HG02610 (cell line): ENCODE measurements around the gene ASB13.

Source experiments
- ATAC-seq: cut with Tn5 transposase; IDR thresholded peaks from one replicate; pipeline ENCODE4 v1.9.1; 2021; ENCODE audit warnings: mild to moderate bottlenecking, moderate library complexity; ENCODE audit not compliant: unreplicated experiment

ASB13 gene

DNA sequence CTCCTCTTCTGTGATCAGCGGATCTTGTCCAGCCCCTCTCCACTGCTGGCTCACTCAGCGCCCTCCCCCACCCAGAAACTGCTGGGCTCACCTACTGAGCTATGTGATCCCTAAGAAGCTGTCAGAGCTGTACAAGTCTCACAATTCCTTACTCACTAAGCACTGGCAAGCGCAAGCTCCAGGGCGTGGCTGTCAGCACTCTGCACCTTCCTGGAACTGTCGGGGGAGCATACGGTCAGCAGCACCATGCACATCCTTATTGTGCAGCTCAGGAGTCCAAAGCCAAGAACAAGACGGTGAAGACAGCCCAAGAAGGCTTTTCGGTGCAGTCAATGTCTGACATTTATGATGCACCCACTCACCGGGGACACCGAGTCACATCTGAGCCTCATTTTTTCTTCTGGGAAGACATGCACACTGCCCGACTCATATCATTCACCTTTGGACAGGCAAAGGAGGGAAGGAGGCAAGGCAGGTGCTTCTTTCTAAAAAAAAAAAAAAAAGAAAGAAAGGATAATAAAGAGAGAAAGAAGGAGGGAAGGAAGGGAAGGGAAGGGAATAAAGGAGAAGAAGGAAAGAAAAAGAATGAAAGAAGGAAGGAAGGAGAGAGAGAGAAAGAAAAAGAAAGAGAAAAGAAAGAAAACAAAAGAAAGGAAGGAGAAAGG lies 56.3 kb downstream of the ASB13 start:
- ATAC-seq = no peak

DNA sequence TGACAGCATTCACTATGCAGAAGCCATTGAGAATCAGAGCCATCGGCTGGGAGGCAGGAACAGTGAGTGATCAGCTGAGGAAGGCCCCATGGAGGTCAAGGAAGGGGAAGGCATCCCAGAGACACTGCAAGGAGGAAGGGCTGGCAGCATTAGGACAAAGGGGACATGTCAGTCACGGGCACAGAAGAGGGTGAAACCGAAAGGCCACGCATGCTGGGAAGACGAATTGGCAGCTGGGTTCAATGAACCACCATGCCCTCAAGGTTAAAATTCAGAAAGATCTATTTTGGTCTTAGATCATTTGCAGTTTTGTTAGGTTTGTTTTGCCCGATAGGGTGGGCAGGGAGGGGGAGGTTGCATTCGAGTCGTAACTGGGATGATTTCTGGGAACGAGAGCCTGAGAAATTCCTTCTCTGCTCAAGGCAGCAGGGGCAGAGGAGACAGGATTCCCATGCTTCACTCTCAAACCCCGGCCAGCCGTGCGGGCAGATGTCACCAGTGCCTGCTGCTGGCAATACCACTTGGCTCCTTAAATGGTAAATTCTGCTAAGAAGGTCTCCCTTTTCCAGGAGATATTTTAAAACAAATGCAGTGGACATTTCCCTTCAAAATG lies 57.7 kb downstream of the ASB13 start:
- no peak for ATAC-seq

DNA sequence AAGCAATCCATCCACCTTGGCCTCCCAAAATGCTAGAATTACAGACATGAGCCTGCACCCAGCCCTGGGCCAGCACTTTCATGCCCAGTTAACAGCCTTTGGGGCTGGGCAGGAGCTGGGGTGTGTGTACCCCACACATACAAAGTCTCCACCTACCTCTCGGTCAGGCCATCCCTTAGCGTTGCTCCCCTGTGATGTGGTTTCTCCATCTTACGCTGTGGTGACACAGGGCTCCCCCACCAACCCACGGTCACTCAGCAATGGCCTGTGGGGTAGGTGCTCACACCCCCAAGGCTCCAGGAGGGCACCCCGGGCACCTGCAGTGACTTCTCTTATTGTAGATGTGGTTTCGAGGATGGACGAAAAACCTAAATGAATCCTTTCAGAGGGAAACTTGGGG lies 58.8 kb downstream of the ASB13 start:
- no peak for ATAC-seq

DNA sequence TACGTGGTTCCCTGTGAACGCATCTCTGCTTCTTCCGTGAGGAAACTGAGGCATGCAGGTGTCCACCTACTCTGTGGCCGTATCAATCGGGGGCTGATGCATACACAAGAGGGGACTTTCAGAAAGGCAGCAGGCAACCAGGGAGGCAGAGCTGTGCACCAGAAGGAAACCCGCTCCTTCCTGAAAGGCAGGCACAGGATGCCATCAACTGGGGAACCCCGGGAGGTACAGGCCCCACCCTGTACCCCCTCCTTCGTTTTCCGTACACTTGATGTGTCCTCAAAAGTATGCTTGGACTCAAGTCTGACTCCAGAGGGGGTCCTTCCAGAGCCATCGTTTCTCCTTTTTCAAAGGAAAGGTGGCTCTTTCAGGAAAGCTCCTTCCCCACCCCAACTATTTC lies 59.5 kb downstream of the ASB13 start:
- ATAC-seq = no peak

DNA sequence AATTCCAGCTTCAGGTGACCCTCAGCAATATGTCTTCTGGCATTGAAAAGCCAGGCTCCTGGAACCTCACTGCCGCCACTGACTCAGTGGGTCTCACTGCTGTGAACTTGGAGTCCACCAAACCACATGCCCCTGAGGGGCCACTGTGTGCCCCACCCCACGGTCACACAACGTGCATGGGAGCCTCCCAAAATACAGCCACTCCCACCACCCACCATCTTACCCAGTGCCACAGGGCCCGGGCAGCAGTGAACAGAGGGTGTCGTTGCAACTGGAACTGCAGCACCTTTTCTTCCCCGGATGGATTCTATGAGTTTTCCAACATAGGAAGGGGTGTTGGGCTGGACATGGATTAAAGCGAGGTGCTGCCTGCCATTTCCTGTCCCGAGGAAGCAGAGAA lies 60.1 kb downstream of the ASB13 start:
- ATAC-seq = no peak

DNA sequence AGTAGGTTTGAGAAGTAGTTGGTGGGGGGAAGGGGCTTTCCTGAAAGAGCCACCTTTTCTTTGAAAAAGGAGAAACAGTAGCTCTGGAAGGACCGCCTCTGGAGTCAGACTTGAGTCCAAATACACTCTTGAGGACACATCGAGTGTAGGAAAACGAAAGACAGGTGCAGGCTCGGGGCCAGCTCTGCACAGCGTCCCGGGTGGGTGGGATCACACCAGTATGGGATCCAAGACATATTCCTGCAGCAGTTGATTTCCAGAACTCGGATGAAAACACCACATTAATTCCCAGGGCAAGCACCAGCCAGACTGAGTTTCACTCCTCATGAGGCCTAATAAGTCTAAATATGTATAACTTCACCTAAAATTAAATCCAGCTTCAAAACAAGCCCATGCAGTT lies 61.4 kb downstream of the ASB13 start:
- no peak for ATAC-seq

DNA sequence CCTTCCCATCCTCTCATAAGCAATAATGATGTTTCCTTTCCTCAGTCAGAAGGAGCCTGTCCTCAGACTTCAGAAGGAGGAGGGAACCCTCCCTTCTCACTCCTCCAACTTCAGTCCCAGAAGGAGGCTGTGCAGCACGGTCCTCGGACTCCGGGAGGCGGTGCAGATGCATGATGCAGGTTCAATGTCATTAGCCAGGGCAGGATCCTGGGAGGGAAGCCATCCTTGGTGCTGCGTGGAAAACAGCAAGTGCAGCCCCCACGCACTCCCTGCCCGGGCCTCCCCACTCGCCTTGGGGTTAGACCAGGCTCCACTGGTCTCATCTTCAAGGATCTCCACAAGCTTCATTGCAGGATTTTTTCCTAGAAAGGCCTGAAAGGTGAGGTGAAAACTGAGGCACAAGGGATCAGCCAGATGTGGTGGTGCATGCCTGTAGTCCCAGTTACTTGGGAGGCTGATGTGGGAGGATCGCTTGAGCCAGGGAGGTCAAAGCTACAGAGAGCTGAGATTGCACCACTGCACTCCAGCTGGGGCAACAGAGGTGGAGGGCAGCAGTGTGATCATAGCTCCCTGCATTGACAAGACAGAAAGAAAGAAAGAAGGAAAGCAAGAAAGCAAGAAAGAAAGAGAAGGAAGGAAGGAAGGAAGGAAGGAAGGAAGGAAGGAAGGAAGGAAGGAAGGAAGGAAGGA lies 62.0 kb downstream of the ASB13 start:
- no peak for ATAC-seq

DNA sequence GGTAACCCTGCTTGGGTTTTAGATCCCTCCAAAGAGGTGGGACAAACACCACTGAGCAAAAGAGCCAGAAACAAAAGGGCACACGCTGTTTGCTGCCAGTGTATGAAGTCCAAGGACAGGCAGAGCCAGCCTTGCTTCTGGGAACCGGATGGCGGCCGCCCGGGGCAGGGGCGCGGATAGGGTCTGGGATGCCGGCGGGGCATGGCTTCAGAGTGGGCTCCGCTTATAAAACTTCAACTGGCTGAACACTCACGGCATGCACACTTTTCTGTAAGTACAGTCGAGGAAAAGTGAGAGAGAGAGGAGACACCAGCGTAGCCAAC lies 62.6 kb downstream of the ASB13 start:
- no peak for ATAC-seq

DNA sequence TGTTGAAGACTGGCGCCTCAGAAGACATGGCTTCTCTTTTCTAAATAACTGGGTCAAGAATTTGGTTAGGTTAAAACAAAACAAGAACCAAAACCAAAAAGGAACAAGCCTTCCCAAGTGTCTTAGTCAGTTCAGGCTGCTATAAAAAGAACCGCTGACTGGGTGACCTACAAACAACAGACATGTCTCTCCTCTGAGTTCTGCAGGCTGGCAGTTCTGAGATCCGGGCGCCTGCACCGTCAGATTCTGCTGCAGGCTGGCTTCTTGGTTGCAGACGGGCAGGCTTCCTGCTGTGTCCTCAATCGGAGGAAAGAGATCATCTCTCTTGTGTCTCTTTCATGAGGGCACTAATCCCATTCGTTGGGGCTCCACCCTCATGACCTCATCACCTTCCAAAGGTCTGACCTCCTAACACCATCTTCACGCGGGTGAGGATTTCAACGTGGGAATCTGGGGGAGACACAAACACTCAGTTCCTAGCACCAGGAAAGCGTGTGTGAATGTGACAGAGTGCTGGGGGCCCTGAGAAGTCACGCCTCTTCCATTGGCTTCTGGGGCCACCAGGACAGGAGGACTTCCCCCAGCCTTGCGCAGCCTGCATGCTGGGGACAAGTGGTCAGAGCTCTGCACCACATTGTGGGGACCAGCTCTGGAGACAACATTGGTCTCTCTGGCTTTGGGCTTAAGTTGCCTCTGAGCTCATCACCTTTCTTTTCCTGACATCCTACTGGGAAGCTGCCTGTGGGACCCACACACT lies 63.1 kb downstream of the ASB13 start:
- ATAC-seq = no peak

DNA sequence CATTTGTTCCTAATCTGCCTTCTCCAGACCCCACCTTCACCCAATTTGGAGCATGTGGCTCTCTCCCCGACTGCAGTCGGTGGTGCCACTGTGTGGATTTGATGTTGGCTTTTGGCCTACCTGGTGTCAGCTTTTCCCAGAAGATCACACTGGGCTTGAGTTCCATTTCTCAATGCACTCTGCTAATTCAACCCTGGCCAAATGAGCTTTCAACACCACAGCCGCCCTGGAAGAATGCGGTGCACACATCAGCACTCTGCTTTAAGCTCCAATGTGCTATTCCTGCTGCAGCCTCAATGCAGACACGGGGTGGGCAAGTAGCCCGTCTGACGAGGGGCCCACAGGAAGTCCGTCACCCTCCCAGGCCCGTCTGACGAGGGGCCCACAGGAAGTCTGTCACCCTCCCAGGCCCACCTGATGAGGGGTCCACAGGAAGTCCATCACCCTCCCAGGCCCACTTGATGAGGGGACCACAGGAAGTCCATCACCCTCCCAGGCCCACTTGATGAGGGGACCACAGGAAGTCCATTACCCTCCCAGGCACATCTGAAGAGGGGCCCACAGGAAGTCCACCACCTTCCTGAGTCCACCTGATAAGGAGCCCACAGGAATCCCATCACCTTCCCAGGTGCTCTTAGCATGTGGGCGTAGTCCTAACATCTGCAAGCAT lies 64.4 kb downstream of the ASB13 start:
- no peak for ATAC-seq

DNA sequence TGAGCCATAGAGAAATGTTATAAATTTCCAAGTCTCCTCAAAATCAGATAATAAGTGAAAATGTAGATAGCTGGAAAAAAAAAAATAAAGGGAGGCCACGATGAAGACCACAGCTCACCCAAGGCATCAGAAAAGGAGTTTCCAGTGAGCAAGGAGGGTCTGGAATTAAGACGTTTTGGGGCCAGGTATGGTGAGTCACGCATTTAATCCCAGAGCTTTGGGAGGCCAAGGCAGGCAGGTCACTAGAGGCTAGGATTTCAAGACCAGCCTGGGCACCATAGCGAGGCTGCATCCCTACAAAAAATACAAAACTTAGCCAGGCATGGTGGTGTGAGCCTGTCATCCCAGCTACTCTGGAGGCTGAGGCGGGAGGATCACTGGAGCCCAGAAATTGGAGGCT lies 65.5 kb downstream of the ASB13 start:
- no peak for ATAC-seq

DNA sequence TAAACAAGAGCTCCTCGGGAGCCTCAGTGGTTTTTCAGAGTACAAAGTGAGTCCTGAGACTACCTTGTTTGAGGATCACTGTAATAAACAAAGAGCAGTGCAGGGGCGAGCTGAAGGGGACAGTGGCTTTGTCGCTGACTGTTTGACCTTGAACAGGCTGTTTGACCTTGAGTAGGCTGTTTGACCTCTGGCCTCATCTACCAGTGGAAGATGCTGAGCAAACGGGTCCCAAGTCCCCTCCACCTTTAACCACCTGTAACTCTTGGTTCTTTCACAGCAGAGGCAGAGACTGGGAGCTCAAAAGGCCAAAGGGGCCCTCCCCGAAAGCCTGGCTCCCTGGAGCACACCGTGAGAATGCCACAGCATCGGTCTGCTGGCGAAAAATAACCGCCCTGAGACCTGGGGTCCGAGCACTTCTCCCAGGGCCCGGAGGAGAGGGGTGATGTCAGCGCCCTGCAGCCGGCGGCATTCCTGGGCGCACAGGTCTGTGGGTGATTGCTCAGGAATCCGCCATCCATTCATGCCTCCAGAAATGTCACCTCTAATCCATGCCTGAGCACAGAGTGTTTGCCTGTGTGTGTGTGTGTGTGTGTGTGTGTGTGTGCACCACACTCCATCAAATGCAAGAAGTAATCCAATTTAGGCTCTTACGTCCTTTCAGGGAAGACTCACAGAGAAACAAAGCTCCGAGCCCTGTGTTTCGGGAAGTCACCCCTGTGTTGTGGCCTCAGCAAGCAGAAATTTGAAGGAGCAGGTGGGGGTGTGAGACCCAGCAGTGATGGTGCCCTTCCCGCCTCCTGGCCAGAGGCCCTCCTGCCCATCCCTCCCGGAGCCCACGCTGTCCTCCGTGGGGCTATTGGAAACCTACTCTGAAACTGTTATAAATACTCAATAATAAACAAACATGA lies 66.5 kb downstream of the ASB13 start:
- ATAC-seq = no peak

DNA sequence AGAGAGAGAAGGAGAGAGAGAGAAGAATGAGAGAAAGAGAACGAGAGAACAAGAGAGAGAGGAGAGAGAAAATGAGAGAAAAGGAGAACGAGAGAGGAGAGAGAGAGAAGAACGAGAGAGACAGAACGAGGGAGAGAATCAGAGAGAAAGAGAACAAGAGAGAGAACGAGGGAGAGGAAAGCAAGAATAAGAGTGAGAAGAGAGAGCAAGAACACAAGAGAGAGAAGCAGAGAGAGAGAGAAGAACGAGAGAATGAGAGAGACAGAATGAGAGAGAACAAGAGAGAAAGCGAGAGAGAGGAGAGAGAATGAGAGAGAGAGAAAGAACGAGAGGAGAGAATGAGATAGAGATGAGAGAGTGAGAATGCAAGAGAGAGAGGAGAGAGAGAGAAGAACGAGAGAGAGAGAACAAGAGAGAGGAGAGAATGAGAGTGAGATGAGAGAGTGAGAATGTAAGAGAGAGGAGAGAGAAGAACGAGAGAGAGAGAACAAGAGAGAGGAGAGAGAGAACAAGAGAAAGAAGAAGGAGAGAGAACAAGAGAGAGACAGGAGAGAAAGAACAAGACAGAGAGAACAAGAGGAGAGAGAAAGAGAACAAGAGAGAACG lies 68.2 kb downstream of the ASB13 start:
- ATAC-seq = no peak

DNA sequence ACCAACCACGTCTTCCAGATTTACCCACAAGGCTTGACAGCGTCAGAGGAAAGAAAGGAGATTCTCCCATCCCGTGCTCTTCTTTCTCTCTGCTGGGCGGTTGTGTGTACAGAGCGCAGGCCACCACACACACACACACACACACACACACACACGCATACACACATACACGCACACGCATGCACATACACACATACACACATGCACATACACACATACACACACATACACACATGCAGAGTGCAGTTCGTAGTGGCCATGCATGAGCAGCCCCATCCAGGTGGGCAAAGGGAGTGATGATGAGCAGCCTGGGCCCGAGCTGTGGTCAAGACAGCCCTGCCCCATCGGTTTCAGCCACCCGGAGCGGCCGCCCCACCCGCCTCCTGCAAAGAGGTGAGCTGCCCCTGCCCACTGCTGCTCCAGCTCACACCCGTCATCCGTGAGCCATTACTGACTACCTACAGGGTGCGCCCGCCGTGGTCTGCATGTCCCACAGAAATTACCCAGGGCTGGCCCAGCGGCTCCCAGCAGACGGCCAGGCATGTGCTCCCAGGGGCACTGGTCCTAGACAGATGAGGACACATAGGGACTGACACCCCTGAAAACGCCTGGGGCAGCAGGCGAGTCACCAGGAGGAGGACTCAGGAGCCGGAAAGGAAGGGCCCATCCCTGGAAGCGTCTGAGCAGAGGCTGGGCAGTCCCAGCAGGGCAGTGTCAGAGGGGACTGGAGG lies 69.6 kb downstream of the ASB13 start:
- ATAC-seq = no peak

DNA sequence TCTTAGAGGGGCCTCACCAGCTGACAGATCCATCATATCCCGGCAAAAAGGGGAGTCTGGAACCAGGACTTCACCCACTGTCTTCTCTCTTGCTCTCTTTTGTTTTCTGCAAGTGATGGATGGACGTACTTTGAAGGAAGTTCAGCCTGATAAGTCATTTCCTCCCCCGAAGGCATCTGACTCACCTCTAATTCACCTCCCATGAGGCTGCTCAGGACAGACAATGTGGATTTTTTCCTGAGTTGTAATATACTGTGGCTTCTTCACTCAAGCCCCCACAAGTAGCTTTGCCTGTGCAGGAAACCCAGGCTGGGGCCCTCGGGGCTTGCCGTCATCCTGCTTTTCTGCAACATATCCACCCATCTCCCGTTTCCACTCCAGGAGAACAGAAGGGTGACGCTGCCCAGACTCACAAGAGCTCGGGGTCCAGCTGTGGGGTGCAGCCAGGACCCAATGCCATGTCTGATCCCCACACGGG lies 70.4 kb downstream of the ASB13 start:
- ATAC-seq = no peak

DNA sequence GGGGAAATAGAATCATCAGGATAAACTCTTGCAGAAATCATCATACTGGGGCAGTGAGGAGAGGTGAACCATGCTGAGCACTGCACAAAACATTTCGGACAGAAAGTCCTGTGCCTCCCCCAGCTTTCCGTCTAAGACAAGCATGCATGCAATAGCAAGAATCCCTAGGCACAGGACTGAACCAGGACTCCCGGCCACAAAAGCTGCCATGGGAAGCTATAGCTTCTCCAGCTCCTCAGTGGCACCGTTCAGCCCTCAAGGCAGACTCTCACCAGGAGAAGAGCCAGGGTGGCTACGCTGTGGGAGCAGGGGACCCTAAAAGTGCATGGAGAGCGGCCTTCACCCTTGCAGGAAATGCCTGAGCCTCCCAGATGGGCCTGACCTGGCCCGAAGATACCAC lies 70.8 kb downstream of the ASB13 start:
- no peak for ATAC-seq

DNA sequence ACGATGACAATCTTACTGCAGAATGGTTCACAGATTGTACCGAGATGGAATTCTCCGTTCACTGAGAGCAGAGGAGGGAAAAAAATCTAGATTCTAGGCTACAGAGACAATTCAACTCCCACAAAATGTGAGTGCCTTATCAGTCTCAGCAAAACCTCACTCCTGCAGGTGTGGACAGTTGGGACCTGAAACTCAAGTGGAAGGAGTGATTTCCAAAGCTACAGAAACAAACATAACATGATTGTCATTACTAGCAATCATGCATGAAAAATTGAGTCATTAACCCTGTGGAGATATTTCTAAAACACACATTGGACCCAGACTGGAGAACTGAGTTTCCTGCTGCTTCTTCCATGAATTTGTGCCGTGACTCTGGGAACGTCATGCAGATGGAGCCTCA lies 71.3 kb downstream of the ASB13 start:
- ATAC-seq = no peak

DNA sequence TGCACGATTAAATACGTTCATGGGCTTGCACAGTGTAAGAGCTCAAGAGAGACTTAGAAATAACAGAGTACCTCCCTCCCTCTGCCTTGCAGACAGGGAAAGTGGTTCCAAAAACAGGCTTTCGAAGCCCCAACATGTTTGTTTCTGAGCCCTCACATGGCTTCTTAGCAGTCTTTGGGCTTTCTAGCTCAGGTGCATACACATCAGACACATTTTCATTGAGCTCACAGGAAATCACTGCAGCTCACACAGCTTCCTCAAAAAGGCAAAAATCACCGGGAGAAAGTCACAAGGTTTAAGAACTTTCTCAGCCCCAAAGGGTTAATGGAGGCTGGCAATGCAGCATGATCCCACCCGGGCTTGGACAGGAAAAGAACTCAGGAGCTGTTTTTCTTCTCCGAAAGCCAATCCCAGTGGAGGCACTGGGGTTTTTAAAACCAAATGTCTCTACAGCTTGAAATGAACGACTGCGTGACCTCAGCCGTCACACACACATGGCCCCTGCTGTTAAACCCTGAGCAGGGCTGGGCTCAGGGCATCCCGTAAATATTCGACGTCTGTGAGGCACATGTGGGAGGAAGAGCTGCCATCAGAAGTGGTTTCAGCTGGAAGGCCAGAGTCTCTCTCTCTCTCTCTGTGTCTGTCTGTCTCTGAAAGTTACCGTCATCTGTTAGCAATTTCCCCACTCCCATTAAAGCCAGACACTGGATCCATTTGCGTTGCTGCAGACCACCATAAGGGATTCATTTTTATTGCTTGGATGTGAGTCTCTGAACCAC lies 71.9 kb downstream of the ASB13 start:
- no peak for ATAC-seq
